Astrocyte (in vitro differentiated cells and primary cell): Measurements from ENCODE around the gene MMEL1. TPM values are rescaled to one million over a fixed set of nuclear protein-coding genes. Genes with fewer than 3 reads are reported as not detected.

ENCODE experiments used
- DNase-seq: peaks from one replicate; pipeline ENCODE4 v3.0.0-alpha.2; 2010; ENCODE audit warnings: low read depth
- FAIRE-seq: peaks from 2 replicates; lab custom pipeline; 2011; peaks lifted over from hg19 to GRCh38; lab: Jason Lieb, UNC
- H2AFZ ChIP-seq: 2 replicates; pipeline ENCODE4 v1.6.0; 2012; ENCODE audit warnings: low read depth, low read length, inconsistent platforms
- H3K27ac ChIP-seq: 2 replicates; pipeline ENCODE4 v1.5.1; 2011; ENCODE audit warnings: low read depth, low read length, inconsistent platforms
- H3K27me3 ChIP-seq: 2 replicates; pipeline ENCODE4 v1.6.0; 2011; ENCODE audit warnings: low read length, inconsistent platforms; ENCODE audit not compliant: insufficient read depth
- H3K36me3 ChIP-seq: 2 replicates; pipeline ENCODE4 v1.5.1; 2011; ENCODE audit warnings: low read length, inconsistent platforms; ENCODE audit not compliant: insufficient read depth
- H3K4me1 ChIP-seq: 2 replicates; pipeline ENCODE4 v1.5.1; 2011; ENCODE audit warnings: low read length, inconsistent platforms; ENCODE audit not compliant: insufficient read depth
- H3K4me2 ChIP-seq: 2 replicates; pipeline ENCODE4 v1.6.0; 2012; ENCODE audit warnings: low read length, inconsistent platforms
- H3K4me3 ChIP-seq: 2 replicates; pipeline ENCODE4 v1.5.1; 2011; ENCODE audit warnings: low read depth, mild to moderate bottlenecking, low read length, inconsistent platforms; ENCODE audit not compliant: insufficient read depth
- H3K79me2 ChIP-seq: 2 replicates; pipeline ENCODE4 v1.6.0; 2012; ENCODE audit warnings: mild to moderate bottlenecking, low read length, inconsistent platforms; ENCODE audit not compliant: insufficient read depth
- H3K9ac ChIP-seq: 2 replicates; pipeline ENCODE4 v1.6.0; 2012; ENCODE audit warnings: mild to moderate bottlenecking, low read length, inconsistent platforms
- H3K9me3 ChIP-seq: 2 replicates; pipeline ENCODE4 v1.5.1; 2012; ENCODE audit warnings: low read depth, mild to moderate bottlenecking, low read length, inconsistent platforms; ENCODE audit not compliant: insufficient read depth
- H4K20me1 ChIP-seq: 2 replicates; pipeline ENCODE4 v1.6.0; 2012; ENCODE audit warnings: low read length, inconsistent platforms; ENCODE audit not compliant: insufficient read depth
- H3K27ac Mint-ChIP-seq: one replicate; pipeline ENCODE4 v1.8.0; 2021; ENCODE audit warnings: mild to moderate bottlenecking, mixed read lengths; ENCODE audit not compliant: unreplicated experiment
- H3K27me3 Mint-ChIP-seq: one replicate; pipeline ENCODE4 v1.8.0; 2021; ENCODE audit warnings: low read depth, mixed read lengths; ENCODE audit not compliant: unreplicated experiment
- H3K36me3 Mint-ChIP-seq: one replicate; pipeline ENCODE4 v1.8.0; 2021; ENCODE audit warnings: low read depth, mixed read lengths; ENCODE audit not compliant: unreplicated experiment
- H3K4me1 Mint-ChIP-seq: one replicate; pipeline ENCODE4 v1.8.0; 2021; ENCODE audit warnings: low read depth, mixed read lengths; ENCODE audit not compliant: unreplicated experiment
- H3K4me3 Mint-ChIP-seq: one replicate; pipeline ENCODE4 v1.8.0; 2021; ENCODE audit warnings: mild to moderate bottlenecking, moderate library complexity, mixed read lengths; ENCODE audit not compliant: unreplicated experiment
- H3K9me3 Mint-ChIP-seq: one replicate; pipeline ENCODE4 v1.8.0; 2021; ENCODE audit warnings: mild to moderate bottlenecking, mixed read lengths; ENCODE audit not compliant: unreplicated experiment
- CTCF ChIP-seq: IDR thresholded peaks from 2 replicates; pipeline ENCODE4 v1.5.1; 2011; ENCODE audit warnings: low read depth, mild to moderate bottlenecking, inconsistent platforms, low read length, moderate library complexity; ENCODE audit not compliant: insufficient read depth
- EZH2 ChIP-seq: IDR thresholded peaks from 2 replicates; pipeline ENCODE4 v1.6.1; 2012; ENCODE audit warnings: mild to moderate bottlenecking, low read length, inconsistent platforms; ENCODE audit not compliant: insufficient read depth
- total RNA-seq: library from RNA; stranded (reverse); gene quantifications from 2 replicates; pipeline ENCODE4 v1.2.1, GENCODE V29; 2021

The MMEL1 gene
- total RNA-seq, 1 donor from 2014 or later: not detected

- TF ChIP-seq EZH2 (no peak), CTCF (no peak)
- Mint-ChIP-seq H3K9me3 (peaks cover 3% of the 10 kb centered on the region), H3K36me3 (peaks cover 2% of the 10 kb centered on the region), H3K27me3 (peaks cover 15% of the 10 kb centered on the region), H3K4me3 (no peak overlapping the region), H3K27ac (no peak overlapping the region), H3K4me1 (no peaks in the 10 kb centered on the region)
- no peak for FAIRE-seq
- Histone ChIP-seq H3K9me3 (no peaks in the 10 kb centered on the region), H3K27me3 (no peaks in the 10 kb centered on the region), H3K9ac (no peak overlapping the region), H4K20me1 (no peaks in the 10 kb centered on the region), H3K4me3 (no peak overlapping the region), H3K4me1 (peaks cover 3% of the 10 kb centered on the region), H3K36me3 (no peaks in the 10 kb centered on the region), H3K79me2 (no peaks in the 10 kb centered on the region), H3K4me2 (no peak overlapping the region), H2AFZ (no peak overlapping the region), H3K27ac (no peak overlapping the region)
- DNase-seq: no peak
Observed at GRCh38 chr1:2597441-2598328, 35.1 kb downstream of the MMEL1 start.

DNA sequence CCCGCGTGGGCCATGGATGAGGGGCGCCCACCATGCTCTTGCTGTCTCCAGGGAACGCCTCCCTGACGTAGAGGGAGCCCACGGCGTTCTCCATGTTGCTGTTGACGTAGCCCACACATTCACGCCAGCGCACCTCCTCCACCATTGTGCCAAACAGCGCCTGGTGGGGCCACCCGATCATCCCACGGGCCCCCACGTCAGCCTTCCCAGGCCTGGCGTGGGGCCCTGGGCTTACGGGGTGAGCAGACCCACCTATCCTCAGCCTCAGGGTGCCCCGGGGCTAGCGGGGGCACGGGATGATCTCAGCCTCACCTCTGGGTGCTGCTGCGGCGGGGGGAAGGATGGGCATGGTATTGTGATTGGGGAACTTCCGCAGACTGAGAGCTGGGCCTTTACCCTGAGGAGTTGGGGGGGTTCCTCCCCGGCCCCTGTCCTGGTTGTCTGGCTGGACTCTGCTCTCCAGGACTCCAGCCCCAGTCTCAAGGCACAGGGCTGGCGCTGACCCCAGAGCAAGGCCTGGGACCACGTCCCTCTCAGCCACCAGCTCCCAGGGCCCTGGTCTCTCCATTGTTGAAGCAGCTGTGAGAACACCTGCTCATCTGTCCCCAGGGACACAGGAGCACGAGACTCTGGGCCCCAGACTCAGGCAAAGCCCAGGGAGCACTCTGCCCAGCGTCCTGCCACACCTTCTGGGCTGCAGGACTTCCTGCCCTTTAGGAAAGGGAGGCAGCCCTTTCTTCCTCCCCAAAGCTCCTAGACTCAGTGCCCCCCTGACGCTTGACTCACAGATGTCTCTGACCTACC, 36.1 kb downstream of the MMEL1 start:
- peaks cover 7% of the 10 kb centered on the region for H3K27me3 Mint-ChIP-seq
- H3K4me1 Mint-ChIP-seq: no peaks in the 10 kb centered on the region
- FAIRE-seq: no peak

More for the DNA sequence above, 36.1 kb downstream of the MMEL1 start:
- Histone ChIP-seq H3K27me3 (no peaks in the 10 kb centered on the region), H3K79me2 (no peaks in the 10 kb centered on the region), H3K27ac (no peak overlapping the region), H4K20me1 (no peaks in the 10 kb centered on the region), H3K36me3 (no peaks in the 10 kb centered on the region), H3K4me3 (no peak overlapping the region), H3K9me3 (no peaks in the 10 kb centered on the region), H2AFZ (no peak overlapping the region), H3K9ac (no peak overlapping the region), H3K4me2 (no peak overlapping the region), H3K4me1 (peaks cover 3% of the 10 kb centered on the region)
- no peak for DNase-seq
- Mint-ChIP-seq H3K36me3 (peaks cover 2% of the 10 kb centered on the region), H3K4me3 (no peak overlapping the region), H3K27ac (no peak overlapping the region), H3K9me3 (peaks cover 3% of the 10 kb centered on the region)
- TF ChIP-seq CTCF (no peak), EZH2 (no peak)
